ENCODE results near the gene NUAK1. TPM values are rescaled to one million over a fixed set of nuclear protein-coding genes. Genes with fewer than 3 reads are reported as not detected.

Gene NUAK1
- total RNA-seq, 4 donors from 2014 or later = 22.6 to 44.3 (median 38.4) TPM

GRCh38 chr12:106090591-106091445 lies 47.9 kb downstream of the NUAK1 start:
- peaks cover 51% of the 10 kb centered on the region for H3K4me1 ChIP-seq

GRCh38 chr12:106089935-106090334 lies 48.8 kb downstream of the NUAK1 start:
- Histone ChIP-seq H3K4me3 (no peak overlapping the region), H3K9me3 (no peaks in the 10 kb centered on the region), H3K27me3 (no peaks in the 10 kb centered on the region), H3K36me3 (no peaks in the 10 kb centered on the region), H3K27ac (peak overlapping the region; percentile 52), H3K4me1 (peaks cover 55% of the 10 kb centered on the region)
- TF ChIP-seq CTCF (IDR thresholded peaks at IDR 0.05) (no peak), POLR2A (IDR thresholded peaks at IDR 0.05) (no peak), POLR2AphosphoS5 (IDR thresholded peaks at IDR 0.05) (no peak), EP300 (IDR thresholded peaks at IDR 0.05) (no peak)
- no peak for DNase-seq (ENCODE audit: low spot score in 2 of 2)
- 64% methylated on average over 3 of the region's 3 CpGs for WGBS

More at GRCh38 chr12:106090591-106091445, 47.9 kb downstream of the NUAK1 start:
- no peak for TF ChIP-seq CTCF (IDR thresholded peaks at IDR 0.05)
- no peak for TF ChIP-seq EP300 (IDR thresholded peaks at IDR 0.05)
- no peak for TF ChIP-seq POLR2AphosphoS5 (IDR thresholded peaks at IDR 0.05)
- no peak for TF ChIP-seq POLR2A (IDR thresholded peaks at IDR 0.05)
- H3K36me3 ChIP-seq = peaks cover 2% of the 10 kb centered on the region
- no peaks in the 10 kb centered on the region for H3K9me3 ChIP-seq
- no peak overlapping the region for H3K4me3 ChIP-seq
- DNase-seq (ENCODE audit: low spot score in 2 of 2) = no peak
- H3K27me3 ChIP-seq = no peaks in the 10 kb centered on the region
- peak overlapping the region; percentile 52 for H3K27ac ChIP-seq
- WGBS = 46% methylated on average over 10 of the region's 10 CpGs

GRCh38 chr12:106088811-106089485 lies 49.8 kb downstream of the NUAK1 start:
- DNase-seq (ENCODE audit: low spot score in 2 of 2) = no peak
- no peaks in the 10 kb centered on the region for H3K9me3 ChIP-seq
- H3K4me3 ChIP-seq = no peak overlapping the region
- H3K36me3 ChIP-seq = peaks cover 2% of the 10 kb centered on the region
- WGBS = 16% methylated on average over 9 of the region's 9 CpGs
- H3K27me3 ChIP-seq = no peaks in the 10 kb centered on the region
- H3K4me1 ChIP-seq = peaks cover 56% of the 10 kb centered on the region
- peak overlapping the region; percentile 48 for H3K27ac ChIP-seq
- TF ChIP-seq CTCF (IDR thresholded peaks at IDR 0.05) = no peak
- TF ChIP-seq POLR2A (IDR thresholded peaks at IDR 0.05) = no peak
- no peak for TF ChIP-seq EP300 (IDR thresholded peaks at IDR 0.05)
- TF ChIP-seq POLR2AphosphoS5 (IDR thresholded peaks at IDR 0.05) = no peak

GRCh38 chr12:106088246-106088808 lies 50.4 kb downstream of the NUAK1 start:
- no peak overlapping the region for H3K4me3 ChIP-seq
- H3K4me1 ChIP-seq = peaks cover 55% of the 10 kb centered on the region
- DNase-seq (ENCODE audit: low spot score in 2 of 2) = no peak
- H3K9me3 ChIP-seq = no peaks in the 10 kb centered on the region
- peaks cover 9% of the 10 kb centered on the region for H3K36me3 ChIP-seq
- WGBS = 54% methylated on average over 4 of the region's 4 CpGs
- H3K27ac ChIP-seq = no peak overlapping the region
- TF ChIP-seq EP300 (IDR thresholded peaks at IDR 0.05) = no peak
- TF ChIP-seq POLR2A (IDR thresholded peaks at IDR 0.05) = no peak
- TF ChIP-seq CTCF (IDR thresholded peaks at IDR 0.05) = no peak
- no peak for TF ChIP-seq POLR2AphosphoS5 (IDR thresholded peaks at IDR 0.05)
- no peaks in the 10 kb centered on the region for H3K27me3 ChIP-seq

GRCh38 chr12:106086696-106087095 lies 52.1 kb downstream of the NUAK1 start:
- Histone ChIP-seq H3K36me3 (peaks cover 25% of the 10 kb centered on the region), H3K9me3 (no peaks in the 10 kb centered on the region), H3K4me3 (no peak overlapping the region), H3K27me3 (no peaks in the 10 kb centered on the region), H3K27ac (no peak overlapping the region), H3K4me1 (peaks cover 44% of the 10 kb centered on the region)
- TF ChIP-seq POLR2AphosphoS5 (IDR thresholded peaks at IDR 0.05) = no peak
- no peak for TF ChIP-seq POLR2A (IDR thresholded peaks at IDR 0.05)
- no peak for DNase-seq (ENCODE audit: low spot score in 2 of 2)
- 94% methylated on average over 19 of the region's 19 CpGs for WGBS
